HFFc6 (cell line): ENCODE measurements around the gene CLIC3. TPM values are rescaled to one million over a fixed set of nuclear protein-coding genes. Genes with fewer than 3 reads are reported as not detected.

Source experiments
- DNase-seq: peaks from one replicate; pipeline ENCODE4 v3.0.0-alpha.2; 2018
- H3K27ac Mint-ChIP-seq: 2 replicates; pipeline ENCODE4 v1.8.0; 2020; ENCODE audit warnings: mild to moderate bottlenecking, mixed read lengths
- H3K27me3 Mint-ChIP-seq: 2 replicates; pipeline ENCODE4 v1.8.0; 2021; ENCODE audit warnings: mild to moderate bottlenecking, moderate library complexity, mixed read lengths; ENCODE audit not compliant: insufficient read depth
- H3K36me3 Mint-ChIP-seq: 2 replicates; pipeline ENCODE4 v1.8.0; 2021; ENCODE audit warnings: low read depth, mixed read lengths
- H3K4me1 Mint-ChIP-seq: 2 replicates; pipeline ENCODE4 v1.8.0; 2020; ENCODE audit warnings: low read depth, mixed read lengths
- H3K4me3 Mint-ChIP-seq: 2 replicates; pipeline ENCODE4 v1.8.0; 2020; ENCODE audit warnings: mild to moderate bottlenecking, moderate library complexity, mixed read lengths
- H3K9me3 Mint-ChIP-seq: 2 replicates; pipeline ENCODE4 v1.8.0; 2020; ENCODE audit warnings: mild to moderate bottlenecking, mixed read lengths
- total RNA-seq, 6 experiments: library from RNA; stranded (reverse); fragmentation: NEBNext Ultra II Directional; extraction: Animal tissue kit (Norgen Biotek cat#: 25700); gene quantifications; 2 replicates in 1 of 6; 3 replicates in 5 of 6; pipeline ENCODE4 v1.2.3, GENCODE V29; 2021
- TF ChIP-seq, protein P1 (sequence below): fragments of 200-600 bp; sonication (generic); IDR thresholded peaks from 2 replicates; pipeline ENCODE4 v1.5.0; 2021; ENCODE audit warnings: antibody characterized with exemption, mild to moderate bottlenecking

Gene CLIC3
- total RNA-seq, 6 experiments from 2014 or later = 2.7 to 14.6 (median 4.0) TPM

DNA sequence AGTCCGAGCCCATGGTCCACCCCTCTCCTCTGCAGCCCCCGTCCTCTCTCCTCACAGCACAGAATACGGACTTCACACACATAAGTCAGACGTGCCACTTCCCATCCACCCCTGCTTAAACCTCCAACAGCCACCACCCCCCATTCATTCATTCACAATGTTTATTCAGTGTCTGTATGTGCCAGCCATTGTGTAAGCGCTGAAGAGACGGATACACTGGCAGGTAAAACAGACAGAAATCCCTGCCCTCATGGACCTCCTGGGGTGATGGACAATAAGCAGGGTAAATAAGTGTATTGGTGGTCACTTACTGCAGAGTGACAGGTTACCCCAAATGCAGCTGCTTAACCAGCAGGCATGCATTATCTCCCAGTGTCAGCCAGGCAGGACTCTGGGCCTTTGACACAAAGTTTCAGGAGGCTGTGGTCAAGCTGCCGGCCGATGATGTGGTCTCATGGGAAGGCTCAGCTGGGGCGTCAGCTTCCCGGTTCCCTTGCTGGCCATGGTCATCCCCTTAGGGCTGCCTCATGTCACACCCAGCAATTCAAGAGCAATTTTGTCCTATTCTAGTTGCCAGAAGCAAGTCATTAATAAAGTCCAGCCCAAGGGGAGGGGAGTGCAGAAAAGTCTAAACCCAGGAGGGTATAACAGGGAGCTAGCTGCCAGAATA lies 6.0 kb downstream of the CLIC3 start:
- no peak for DNase-seq
- Mint-ChIP-seq H3K27me3 (peaks cover 21% of the 10 kb centered on the region), H3K9me3 (peaks cover 4% of the 10 kb centered on the region; the same call in 1 of the 2 replicates), H3K4me3 (no peak overlapping the region), H3K27ac (no peak overlapping the region), H3K36me3 (peaks cover 5% of the 10 kb centered on the region; the same call in 1 of the 2 replicates), H3K4me1 (no peaks in the 10 kb centered on the region; the same call in 1 of the 2 replicates)
- TF ChIP-seq, protein P1, sequence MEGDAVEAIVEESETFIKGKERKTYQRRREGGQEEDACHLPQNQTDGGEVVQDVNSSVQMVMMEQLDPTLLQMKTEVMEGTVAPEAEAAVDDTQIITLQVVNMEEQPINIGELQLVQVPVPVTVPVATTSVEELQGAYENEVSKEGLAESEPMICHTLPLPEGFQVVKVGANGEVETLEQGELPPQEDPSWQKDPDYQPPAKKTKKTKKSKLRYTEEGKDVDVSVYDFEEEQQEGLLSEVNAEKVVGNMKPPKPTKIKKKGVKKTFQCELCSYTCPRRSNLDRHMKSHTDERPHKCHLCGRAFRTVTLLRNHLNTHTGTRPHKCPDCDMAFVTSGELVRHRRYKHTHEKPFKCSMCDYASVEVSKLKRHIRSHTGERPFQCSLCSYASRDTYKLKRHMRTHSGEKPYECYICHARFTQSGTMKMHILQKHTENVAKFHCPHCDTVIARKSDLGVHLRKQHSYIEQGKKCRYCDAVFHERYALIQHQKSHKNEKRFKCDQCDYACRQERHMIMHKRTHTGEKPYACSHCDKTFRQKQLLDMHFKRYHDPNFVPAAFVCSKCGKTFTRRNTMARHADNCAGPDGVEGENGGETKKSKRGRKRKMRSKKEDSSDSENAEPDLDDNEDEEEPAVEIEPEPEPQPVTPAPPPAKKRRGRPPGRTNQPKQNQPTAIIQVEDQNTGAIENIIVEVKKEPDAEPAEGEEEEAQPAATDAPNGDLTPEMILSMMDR = no peak

DNA sequence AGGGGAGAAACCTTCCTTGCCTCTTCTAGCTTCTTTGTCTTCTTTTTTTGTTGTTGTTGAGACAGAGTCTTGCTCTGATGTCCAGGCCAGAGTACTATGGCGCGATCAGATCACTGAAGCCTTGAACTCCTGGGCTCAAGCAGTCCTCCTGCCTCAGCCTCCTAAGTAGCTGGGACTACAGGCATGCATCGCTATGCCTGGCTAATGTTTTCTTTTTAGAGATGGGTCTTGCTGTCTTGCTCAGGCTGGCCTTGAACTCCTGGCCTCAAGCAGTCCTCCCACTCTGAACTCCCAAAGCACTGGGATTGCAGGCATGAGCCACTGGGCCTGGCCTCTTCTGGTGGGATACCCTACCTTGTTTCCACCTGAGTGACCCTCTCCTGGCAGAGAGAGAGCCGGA lies 7.5 kb downstream of the CLIC3 start:
- H3K27me3 Mint-ChIP-seq = peaks cover 22% of the 10 kb centered on the region
- H3K4me3 Mint-ChIP-seq = no peak overlapping the region
- no peak for DNase-seq
- peaks cover 4% of the 10 kb centered on the region; the same call in 1 of the 2 replicates for H3K9me3 Mint-ChIP-seq
- TF ChIP-seq, protein P1 = no peak
- H3K27ac Mint-ChIP-seq = no peak overlapping the region
- H3K4me1 Mint-ChIP-seq = no peaks in the 10 kb centered on the region; the same call in 1 of the 2 replicates
- H3K36me3 Mint-ChIP-seq = peaks cover 5% of the 10 kb centered on the region; the same call in 1 of the 2 replicates

DNA sequence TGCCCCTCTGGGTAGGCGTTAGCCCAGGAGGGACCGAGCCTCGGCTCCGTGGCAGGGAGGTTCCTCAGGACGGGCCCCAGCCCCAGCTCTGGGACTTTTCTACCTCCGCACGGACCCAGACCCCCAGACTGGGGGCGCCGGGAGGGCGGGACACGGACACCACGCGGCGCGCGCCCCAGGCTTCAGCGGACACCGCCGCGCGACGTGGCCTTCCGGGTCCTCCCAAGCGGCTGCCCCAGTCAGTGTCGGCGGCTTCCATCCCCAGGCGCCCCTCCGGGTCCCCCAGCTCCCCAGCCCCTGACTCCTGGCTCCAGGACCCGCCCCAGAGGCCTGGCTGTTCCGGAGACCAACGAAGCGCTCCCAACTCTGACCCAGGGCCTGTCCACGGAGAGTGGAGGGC lies 10.5 kb downstream of the CLIC3 start:
- Mint-ChIP-seq H3K36me3 (peaks cover 4% of the 10 kb centered on the region; the same call in 1 of the 2 replicates), H3K27me3 (peaks cover 23% of the 10 kb centered on the region), H3K9me3 (peaks cover 4% of the 10 kb centered on the region; the same call in 1 of the 2 replicates), H3K4me1 (peaks cover 5% of the 10 kb centered on the region; the same call in 1 of the 2 replicates), H3K4me3 (no peak overlapping the region), H3K27ac (no peak overlapping the region)
- TF ChIP-seq, protein P1 = no peak
- no peak for DNase-seq

DNA sequence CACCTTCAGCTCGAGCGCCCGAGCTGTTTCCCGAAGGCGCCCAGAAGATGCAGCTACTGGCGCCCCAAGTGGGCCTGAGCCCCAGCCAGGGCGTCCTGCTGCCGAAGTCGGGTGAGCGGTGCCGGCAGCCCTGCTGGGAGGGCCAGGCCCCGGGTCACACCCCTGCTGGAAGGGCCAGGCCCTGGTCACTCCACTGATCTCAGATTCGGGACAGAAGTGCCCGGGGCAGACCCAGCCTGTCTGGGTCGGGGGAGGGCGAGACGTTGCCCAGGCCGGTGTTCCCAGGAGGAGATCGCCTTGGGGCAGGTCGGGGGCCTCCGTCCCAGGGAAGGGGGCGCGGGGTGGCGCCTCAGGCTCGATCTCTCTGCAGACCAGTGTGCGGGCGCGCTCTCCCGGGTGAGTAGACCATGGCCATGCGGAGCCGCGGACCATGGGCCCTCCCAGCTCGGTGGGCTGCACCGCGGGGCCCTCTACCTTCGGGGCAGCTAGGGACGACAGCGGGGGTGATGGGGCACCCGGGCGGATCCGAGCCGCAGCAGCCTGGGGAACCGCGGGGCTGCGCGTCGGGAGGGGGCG lies 11.3 kb downstream of the CLIC3 start:
- Mint-ChIP-seq H3K9me3 (no peaks in the 10 kb centered on the region), H3K4me1 (peaks cover 5% of the 10 kb centered on the region; the same call in 1 of the 2 replicates), H3K4me3 (no peak overlapping the region), H3K36me3 (no peaks in the 10 kb centered on the region), H3K27me3 (peaks cover 19% of the 10 kb centered on the region), H3K27ac (no peak overlapping the region)
- TF ChIP-seq, protein P1 = no peak
- DNase-seq = no peak

DNA sequence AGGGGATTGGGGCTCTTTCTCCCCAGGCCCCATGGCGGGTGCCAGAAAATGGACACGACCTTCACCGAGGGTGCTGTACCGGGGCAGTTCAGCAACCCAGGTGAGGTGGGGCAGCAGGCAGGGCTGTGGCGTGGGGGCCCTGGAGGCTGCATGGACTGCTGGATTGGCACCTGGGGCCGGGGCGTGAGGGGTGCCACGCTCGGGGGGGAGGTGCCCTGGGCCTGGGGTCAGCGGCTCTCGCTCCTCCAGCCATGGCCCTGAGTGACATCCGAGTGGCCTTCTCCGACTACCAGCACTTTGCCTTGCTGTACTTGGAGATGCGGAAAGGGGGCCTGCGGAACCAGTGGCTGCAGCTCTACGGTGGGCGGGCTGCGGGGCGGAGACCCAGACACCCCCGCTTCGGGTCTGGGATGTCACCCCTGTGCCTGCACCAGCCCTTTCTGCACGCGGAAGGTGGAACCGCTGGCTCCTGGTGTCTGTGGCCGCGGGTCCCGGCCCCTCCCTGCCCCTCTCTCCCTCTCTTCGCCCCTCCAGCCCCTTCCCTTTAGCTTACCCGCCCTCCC lies 11.8 kb downstream of the CLIC3 start:
- TF ChIP-seq, protein P1 = no peak
- Mint-ChIP-seq H3K27ac (no peak overlapping the region), H3K27me3 (peaks cover 17% of the 10 kb centered on the region), H3K9me3 (no peaks in the 10 kb centered on the region), H3K4me1 (peaks cover 5% of the 10 kb centered on the region; the same call in 1 of the 2 replicates), H3K36me3 (no peaks in the 10 kb centered on the region), H3K4me3 (no peak overlapping the region)
- no peak for DNase-seq
